Karpas-422 (cell line): ENCODE data around the gene LAX1. TPM values are rescaled to one million over a fixed set of nuclear protein-coding genes. Genes with fewer than 3 reads are reported as not detected.
A peak's percentile ranks its signal among the peaks of the same experiment; 100 is the strongest.
"Not testable (repeated sequence)": the region's sequence is repeated elsewhere in the genome, so short reads cannot be mapped to it uniquely, and the experiment has no call there.

Source experiments
- DNase-seq: peaks from one replicate; pipeline ENCODE4 v3.0.0-alpha.2; 2015
- H2AFZ ChIP-seq: fragments of 200-600 bp; sonication (generic); 2 replicates; pipeline ENCODE4 v1.6.1; 2014; ENCODE audit warnings: antibody characterized with exemption, low read length, mixed read lengths
- H3K27ac ChIP-seq: fragments of 200-600 bp; sonication (generic); 2 replicates; pipeline ENCODE4 v1.5.1; 2014; ENCODE audit warnings: mild to moderate bottlenecking, low read length, moderate library complexity
- H3K27me3 ChIP-seq: fragments of 200-600 bp; sonication (generic); 2 replicates; pipeline ENCODE4 v1.6.1; 2014; ENCODE audit warnings: low read length, mixed read lengths
- H3K36me3 ChIP-seq: fragments of 200-600 bp; sonication (generic); 2 replicates; pipeline ENCODE4 v1.6.1; 2014; ENCODE audit warnings: low read length, mixed read lengths; ENCODE audit not compliant: insufficient read depth
- H3K4me1 ChIP-seq: fragments of 200-600 bp; sonication (generic); 2 replicates; pipeline ENCODE4 v1.6.1; 2014; ENCODE audit warnings: mild to moderate bottlenecking, low read length, mixed read lengths
- H3K4me2 ChIP-seq: fragments of 200-600 bp; sonication (generic); 2 replicates; pipeline ENCODE4 v1.6.1; 2014; ENCODE audit warnings: low read length, low read depth, mild to moderate bottlenecking; ENCODE audit not compliant: poor library complexity, severe bottlenecking
- H3K4me3 ChIP-seq: fragments of 200-600 bp; sonication (generic); 2 replicates; pipeline ENCODE4 v1.5.1; 2014; ENCODE audit warnings: mild to moderate bottlenecking, antibody characterized with exemption, low read length, mixed read lengths
- H3K79me2 ChIP-seq: fragments of 200-600 bp; sonication (generic); 2 replicates; pipeline ENCODE4 v1.6.1; 2014; ENCODE audit warnings: mild to moderate bottlenecking, low read length, mixed read lengths
- H3K9ac ChIP-seq: fragments of 200-600 bp; sonication (generic); 2 replicates; pipeline ENCODE4 v1.6.0; 2014; ENCODE audit warnings: low read length
- H3K9me2 ChIP-seq: fragments of 200-600 bp; sonication (generic), shearing (Covaris generic); replicated peaks from 2 replicates; pipeline ENCODE4 v1.6.0; 2014; ENCODE audit warnings: mild to moderate bottlenecking, low read length, moderate library complexity; ENCODE audit not compliant: insufficient read depth
- H3K9me3 ChIP-seq: fragments of 300-700, 200-600 bp; sonication (generic); 2 replicates; pipeline ENCODE4 v1.6.1; 2014; ENCODE audit warnings: low read length, mixed read lengths
- H4K20me1 ChIP-seq: fragments of 200-600 bp; sonication (generic); 2 replicates; pipeline ENCODE4 v1.6.1; 2014; ENCODE audit warnings: mild to moderate bottlenecking, antibody characterized with exemption, low read length, low read depth; ENCODE audit not compliant: insufficient read depth
- total RNA-seq: library from RNA; depleted of rRNA; stranded (reverse); fragments of >200 nt; shearing (Covaris generic); gene quantifications from 2 replicates; pipeline ENCODE4 v1.2.3, GENCODE V29; 2014; ENCODE audit warnings: low replicate concordance

LAX1 gene
- total RNA-seq, 1 experiment from 2014 or later = not detected

- H3K9ac ChIP-seq, H3K4me3 ChIP-seq, H3K27me3 ChIP-seq, H3K9me3 ChIP-seq, H3K4me2 ChIP-seq, H3K36me3 ChIP-seq, DNase-seq, H3K79me2 ChIP-seq, H4K20me1 ChIP-seq, H2AFZ ChIP-seq, H3K4me1 ChIP-seq, H3K27ac ChIP-seq, H3K9me2 ChIP-seq: not testable (repeated sequence)
These were observed 3.0 kb upstream of the LAX1 start for GRCh38 chr1:203761958-203762357.

GRCh38 chr1:203763505-203763904 is 1.5 kb upstream of the LAX1 start:
- no peak overlapping the region for H3K4me2 ChIP-seq
- no peak overlapping the region for H3K9ac ChIP-seq
- no peaks in the 10 kb centered on the region for H3K9me2 ChIP-seq
- no peak for DNase-seq
- no peak overlapping the region for H3K4me3 ChIP-seq
- H3K36me3 ChIP-seq = no peaks in the 10 kb centered on the region
- H3K4me1 ChIP-seq = no peaks in the 10 kb centered on the region
- H2AFZ ChIP-seq = no peak overlapping the region
- no peaks in the 10 kb centered on the region for H3K79me2 ChIP-seq
- H4K20me1 ChIP-seq = no peaks in the 10 kb centered on the region
- H3K27me3 ChIP-seq = no peaks in the 10 kb centered on the region
- H3K9me3 ChIP-seq = no peaks in the 10 kb centered on the region
- no peak overlapping the region for H3K27ac ChIP-seq

DNA sequence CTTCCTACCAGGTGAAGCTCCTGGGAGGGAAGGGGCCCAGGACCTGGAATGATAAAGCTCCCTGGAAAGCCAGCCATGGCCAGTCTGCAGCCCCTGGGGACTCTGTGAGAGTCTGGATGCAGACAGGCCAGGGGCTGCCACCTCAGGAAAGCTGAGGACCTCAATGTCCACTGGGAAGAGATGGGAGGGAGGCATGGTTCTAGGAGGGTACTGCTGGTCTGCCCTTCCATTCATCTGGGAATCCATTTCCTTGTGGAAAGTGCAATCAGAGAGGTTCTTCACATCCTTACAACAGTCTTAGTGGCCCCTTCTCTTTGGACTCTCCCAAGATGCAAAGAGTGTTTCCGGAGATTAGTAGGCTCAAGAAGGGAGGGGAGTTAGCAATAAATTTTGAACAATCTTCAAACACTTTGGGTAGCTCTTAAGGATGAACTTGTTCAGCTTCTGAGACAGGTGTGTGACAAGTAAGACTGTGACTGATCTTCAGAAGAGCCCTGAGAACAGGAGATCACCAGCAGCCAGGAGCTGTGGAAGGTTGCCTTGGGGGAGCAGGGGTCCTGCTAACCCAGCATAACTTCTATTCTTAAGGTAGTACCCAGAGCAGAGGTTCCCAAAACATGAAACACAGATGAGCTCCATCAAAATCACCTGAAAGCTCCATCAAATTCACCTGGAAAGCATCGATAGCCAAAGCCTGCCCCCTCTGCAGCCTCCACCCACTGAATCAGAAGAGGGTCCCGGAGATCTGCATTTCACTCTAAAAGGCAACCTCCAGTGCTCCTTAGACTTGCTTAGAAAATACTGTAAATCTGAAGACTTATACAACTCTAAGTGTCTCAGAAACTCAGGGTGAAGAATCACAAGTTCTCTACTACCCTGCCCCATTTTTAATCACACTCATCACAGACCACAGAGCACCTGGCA is 616 bp upstream of the LAX1 start:
- no peaks in the 10 kb centered on the region for H3K9me2 ChIP-seq
- H3K4me2 ChIP-seq = no peak overlapping the region
- H3K27ac ChIP-seq = no peak overlapping the region
- no peak for DNase-seq
- no peak overlapping the region for H3K9ac ChIP-seq
- no peaks in the 10 kb centered on the region for H3K79me2 ChIP-seq
- no peaks in the 10 kb centered on the region for H3K4me1 ChIP-seq
- H3K27me3 ChIP-seq = no peaks in the 10 kb centered on the region
- no peaks in the 10 kb centered on the region for H3K36me3 ChIP-seq
- H2AFZ ChIP-seq = no peak overlapping the region
- H3K4me3 ChIP-seq = no peak overlapping the region
- no peaks in the 10 kb centered on the region for H4K20me1 ChIP-seq
- H3K9me3 ChIP-seq = no peaks in the 10 kb centered on the region

DNA sequence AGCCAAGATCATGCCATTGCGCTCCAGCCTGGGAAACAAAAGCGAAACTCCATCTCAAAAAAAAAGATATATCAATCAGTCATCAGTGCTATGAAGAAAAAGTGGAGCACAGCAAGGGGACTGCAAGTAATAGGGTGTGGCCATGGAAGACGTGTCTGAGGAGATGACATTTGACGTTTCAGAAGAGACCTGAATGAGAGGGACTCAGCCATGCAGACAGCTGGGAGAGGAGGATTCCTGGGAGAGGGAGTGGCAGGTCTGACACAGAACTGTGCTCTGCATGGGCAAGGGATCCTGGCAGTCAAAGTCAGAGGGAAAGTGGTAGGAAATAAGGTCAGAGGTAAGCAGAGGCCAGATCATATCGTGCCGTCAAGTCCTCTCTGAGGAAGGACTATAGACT is 3.3 kb downstream of the LAX1 start:
- Histone ChIP-seq H3K36me3 (no peaks in the 10 kb centered on the region), H3K9ac (no peak overlapping the region), H3K9me3 (no peaks in the 10 kb centered on the region), H2AFZ (no peak overlapping the region), H3K4me3 (no peak overlapping the region), H3K27me3 (no peaks in the 10 kb centered on the region), H3K79me2 (no peaks in the 10 kb centered on the region), H3K4me1 (no peaks in the 10 kb centered on the region), H3K9me2 (no peaks in the 10 kb centered on the region), H4K20me1 (no peaks in the 10 kb centered on the region), H3K4me2 (no peak overlapping the region), H3K27ac (no peak overlapping the region)
- DNase-seq = no peak

DNA sequence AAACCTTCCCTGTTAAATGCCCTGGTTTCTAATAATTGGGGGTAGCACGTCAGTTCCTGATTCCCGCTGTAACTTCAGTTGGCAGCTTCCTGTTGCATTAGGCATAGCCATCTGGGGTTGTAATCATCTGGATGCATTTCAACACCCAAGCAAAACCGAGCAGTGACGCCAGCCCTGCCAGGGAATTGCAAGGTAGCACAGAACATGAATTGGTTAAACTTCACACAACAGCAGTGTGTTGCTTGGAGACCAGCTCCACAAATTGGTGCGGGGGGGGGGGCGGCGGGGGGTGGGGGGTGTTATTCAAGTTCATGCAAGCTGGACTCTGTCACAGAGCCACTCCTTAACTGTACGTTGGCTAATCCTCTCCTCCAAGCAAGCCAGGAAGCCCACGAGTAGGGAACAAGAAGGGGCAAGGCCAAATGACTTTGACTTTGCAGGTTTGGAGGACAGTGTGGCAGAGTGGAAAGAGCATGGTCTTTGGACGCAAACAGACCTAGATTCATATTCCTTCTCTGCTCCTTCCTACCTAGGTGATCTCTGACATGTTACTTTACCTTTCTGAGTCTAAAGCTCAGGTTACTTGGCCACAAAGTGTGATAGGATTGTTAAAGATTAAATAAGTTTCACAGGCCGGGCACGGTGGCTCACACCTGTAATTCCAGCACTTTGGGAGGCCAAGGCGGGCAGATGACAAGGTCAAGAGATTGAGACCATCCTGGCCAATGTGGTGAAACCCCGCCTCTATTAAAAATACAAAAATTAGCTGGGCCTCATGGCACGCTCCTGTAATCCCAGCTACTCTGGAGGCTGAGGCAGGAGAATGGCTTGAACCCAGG is 4.7 kb downstream of the LAX1 start:
- H3K9me3 ChIP-seq = no peaks in the 10 kb centered on the region
- H2AFZ ChIP-seq = no peak overlapping the region
- no peak overlapping the region for H3K4me3 ChIP-seq
- H3K27ac ChIP-seq = no peak overlapping the region
- no peak for DNase-seq
- no peak overlapping the region for H3K9ac ChIP-seq
- no peaks in the 10 kb centered on the region for H3K4me1 ChIP-seq
- H3K36me3 ChIP-seq = no peaks in the 10 kb centered on the region
- H3K4me2 ChIP-seq = no peak overlapping the region
- no peaks in the 10 kb centered on the region for H3K9me2 ChIP-seq
- H3K79me2 ChIP-seq = no peaks in the 10 kb centered on the region
- H4K20me1 ChIP-seq = no peaks in the 10 kb centered on the region
- H3K27me3 ChIP-seq = no peaks in the 10 kb centered on the region

DNA sequence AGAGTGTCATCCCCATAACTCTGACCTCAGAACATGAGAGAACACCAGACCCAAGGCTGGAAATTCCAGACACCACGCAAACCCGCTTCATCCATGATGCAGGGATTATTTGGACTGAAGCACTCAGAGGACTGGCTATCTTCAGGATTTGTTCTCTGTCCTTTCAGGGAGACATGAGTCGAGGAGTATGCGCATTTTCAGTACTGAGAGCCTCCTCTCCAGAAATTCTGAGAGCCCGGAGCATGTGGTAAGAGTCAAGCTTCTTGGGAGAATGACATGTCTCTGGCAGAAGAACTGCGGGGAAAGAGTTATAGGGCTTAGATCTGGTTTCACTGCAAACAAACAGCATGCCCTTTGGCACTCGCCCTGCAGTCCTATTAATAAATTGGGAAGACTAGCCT is 6.9 kb downstream of the LAX1 start:
- Histone ChIP-seq H2AFZ (no peak overlapping the region), H3K9me3 (no peaks in the 10 kb centered on the region), H3K4me1 (peaks cover 11% of the 10 kb centered on the region), H3K27ac (no peak overlapping the region), H3K4me3 (no peak overlapping the region), H3K9ac (no peak overlapping the region), H3K79me2 (no peaks in the 10 kb centered on the region), H4K20me1 (no peaks in the 10 kb centered on the region), H3K4me2 (no peak overlapping the region), H3K9me2 (no peaks in the 10 kb centered on the region), H3K27me3 (no peaks in the 10 kb centered on the region), H3K36me3 (no peaks in the 10 kb centered on the region)
- DNase-seq = no peak

GRCh38 chr1:203772836-203773235 is 7.9 kb downstream of the LAX1 start:
- no peak overlapping the region for H2AFZ ChIP-seq
- no peaks in the 10 kb centered on the region for H3K79me2 ChIP-seq
- H3K9ac ChIP-seq = no peak overlapping the region
- H3K36me3 ChIP-seq = no peaks in the 10 kb centered on the region
- H3K4me2 ChIP-seq = no peak overlapping the region
- no peak overlapping the region for H3K27ac ChIP-seq
- H3K9me2 ChIP-seq = no peaks in the 10 kb centered on the region
- H3K4me3 ChIP-seq = no peak overlapping the region
- H3K9me3 ChIP-seq = no peaks in the 10 kb centered on the region
- H3K4me1 ChIP-seq = peaks cover 11% of the 10 kb centered on the region
- no peak for DNase-seq
- H3K27me3 ChIP-seq = no peaks in the 10 kb centered on the region
- H4K20me1 ChIP-seq = no peaks in the 10 kb centered on the region

- peak overlapping the region; percentile 19 for H3K4me2 ChIP-seq
- H3K27me3 ChIP-seq = no peaks in the 10 kb centered on the region
- no peak overlapping the region for H3K4me3 ChIP-seq
- no peaks in the 10 kb centered on the region for H3K9me2 ChIP-seq
- no peak overlapping the region for H3K9ac ChIP-seq
- no peak for DNase-seq
- H3K9me3 ChIP-seq = no peaks in the 10 kb centered on the region
- no peaks in the 10 kb centered on the region for H4K20me1 ChIP-seq
- H2AFZ ChIP-seq = no peak overlapping the region
- no peaks in the 10 kb centered on the region for H3K36me3 ChIP-seq
- H3K79me2 ChIP-seq = no peaks in the 10 kb centered on the region
- no peak overlapping the region for H3K27ac ChIP-seq
- peaks cover 11% of the 10 kb centered on the region for H3K4me1 ChIP-seq
These were observed 11.7 kb downstream of the LAX1 start for GRCh38 chr1:203776636-203777035.
